HEK293 (cell line): Measurements from ENCODE around the gene MSH6.

Source experiments
- CTCF ChIA-PET: fragments of 350-600 bp; formaldehyde crosslinking; extraction: SDS; loops from one replicate; lab custom pipeline; 2021; ENCODE audit warnings: antibody characterized with exemption; lab: Yijun Ruan, JAX
- POLR2A ChIA-PET: fragments of 300-600 bp; formaldehyde crosslinking; extraction: SDS; loops from one replicate; lab custom pipeline; 2020; ENCODE audit warnings: antibody characterized with exemption, inconsistent platforms; lab: Yijun Ruan, JAX
- H3K27ac ChIP-seq: fragments of 200-500 bp; sonication (Bioruptor generic); 2 replicates; pipeline ENCODE4 v1.5.1; 2014; ENCODE audit warnings: low read depth, low read length, control low read depth, inconsistent platforms; ENCODE audit errors: extremely low read depth
- H3K36me3 ChIP-seq, 2 experiments: fragments of 200-500 bp in 1 of 2; sonication (Bioruptor generic) in 1 of 2; 1 replicate in 1 of 2; 2 replicates in 1 of 2; pipeline ENCODE4 v1.5.1; 2014 to 2017; ENCODE audit warnings: inconsistent platforms in 2 of 2, low read length in 2 of 2; ENCODE audit not compliant: control insufficient read depth in 2 of 2, insufficient read depth in 1 of 2
- H3K4me1 ChIP-seq: fragments of 200-500 bp; sonication (Bioruptor generic); 2 replicates; pipeline ENCODE4 v1.5.1; 2014; ENCODE audit warnings: mild to moderate bottlenecking, low read length, inconsistent platforms; ENCODE audit not compliant: control insufficient read depth, insufficient read depth
- H3K4me3 ChIP-seq: 2 replicates; pipeline ENCODE4 v1.5.1; 2011; ENCODE audit warnings: low read depth, mild to moderate bottlenecking, control low read depth, low read length, moderate library complexity
- H3K9me3 ChIP-seq: fragments of 200-500 bp; sonication (Bioruptor generic); 2 replicates; pipeline ENCODE4 v1.5.1; 2014; ENCODE audit warnings: low read depth, low read length, inconsistent platforms; ENCODE audit not compliant: control insufficient read depth, insufficient read depth
- ATF2 ChIP-seq: fragments of 450-650 bp; formaldehyde crosslinking; IDR thresholded peaks from 2 replicates; pipeline ENCODE4 v1.5.1; 2016; ENCODE audit warnings: missing biosample characterization, missing genetic modification characterization, low read depth
- GLI2 ChIP-seq: fragments of 450-650 bp; formaldehyde crosslinking; IDR thresholded peaks from 2 replicates; pipeline ENCODE4; 2017; ENCODE audit warnings: missing biosample characterization, missing genetic modification characterization, low read depth, borderline replicate concordance
- GLIS1 ChIP-seq: fragments of 450-650 bp; formaldehyde crosslinking; IDR thresholded peaks from 2 replicates; pipeline ENCODE4 v1.5.1; 2016; ENCODE audit warnings: missing biosample characterization, missing genetic modification characterization
- GLIS2 ChIP-seq: fragments of 450-650 bp; formaldehyde crosslinking; IDR thresholded peaks from 2 replicates; pipeline ENCODE4 v1.5.1; 2016; ENCODE audit warnings: missing biosample characterization, missing genetic modification characterization
- KLF1 ChIP-seq: fragments of 450-650 bp; formaldehyde crosslinking; IDR thresholded peaks from 2 replicates; pipeline ENCODE4 v1.5.1; 2016; ENCODE audit warnings: missing biosample characterization, missing genetic modification characterization
- KLF17 ChIP-seq: fragments of 450-650 bp; formaldehyde crosslinking; IDR thresholded peaks from 2 replicates; pipeline ENCODE4 v1.5.1; 2016; ENCODE audit warnings: missing biosample characterization, missing genetic modification characterization
- OSR2 ChIP-seq: fragments of 450-650 bp; formaldehyde crosslinking; IDR thresholded peaks from 2 replicates; pipeline ENCODE4 v1.5.1; 2016; ENCODE audit warnings: missing biosample characterization, missing genetic modification characterization
- YY2 ChIP-seq: fragments of 450-650 bp; formaldehyde crosslinking; IDR thresholded peaks from 2 replicates; pipeline ENCODE4 v1.5.1; 2016; ENCODE audit warnings: missing biosample characterization, missing genetic modification characterization
- ZBTB17 ChIP-seq: fragments of 450-650 bp; formaldehyde crosslinking; IDR thresholded peaks from 2 replicates; pipeline ENCODE4 v1.5.1; 2016; ENCODE audit warnings: missing biosample characterization, missing genetic modification characterization
- ZNF155 ChIP-seq: fragments of 450-650 bp; formaldehyde crosslinking; IDR thresholded peaks from 2 replicates; pipeline ENCODE4 v1.5.1; 2016; ENCODE audit warnings: missing biosample characterization, missing genetic modification characterization
- ZNF239 ChIP-seq: fragments of 450-650 bp; formaldehyde crosslinking; IDR thresholded peaks from 2 replicates; pipeline ENCODE4 v1.5.1; 2016; ENCODE audit warnings: missing biosample characterization, missing genetic modification characterization
- ZNF24 ChIP-seq: fragments of 450-650 bp; formaldehyde crosslinking; IDR thresholded peaks from 2 replicates; pipeline ENCODE4 v1.5.1; 2016; ENCODE audit warnings: missing biosample characterization, missing genetic modification characterization
- ZNF280C ChIP-seq: fragments of 450-650 bp; formaldehyde crosslinking; IDR thresholded peaks from 2 replicates; pipeline ENCODE4 v1.5.1; 2016; ENCODE audit warnings: missing biosample characterization, missing genetic modification characterization
- ZNF558 ChIP-seq: fragments of 450-650 bp; formaldehyde crosslinking; IDR thresholded peaks from 2 replicates; pipeline ENCODE4 v1.5.1; 2016; ENCODE audit warnings: missing biosample characterization, missing genetic modification characterization
- ZNF658 ChIP-seq: fragments of 450-650 bp; formaldehyde crosslinking; IDR thresholded peaks from 2 replicates; pipeline ENCODE4; 2016; ENCODE audit warnings: missing biosample characterization, missing genetic modification characterization
- ZNF792 ChIP-seq: fragments of 450-650 bp; formaldehyde crosslinking; IDR thresholded peaks from 2 replicates; pipeline ENCODE4 v1.5.1; 2016; ENCODE audit warnings: missing biosample characterization, missing genetic modification characterization
- TF ChIP-seq, protein P1 (sequence below): fragments of 450-650 bp; formaldehyde crosslinking; IDR thresholded peaks from 2 replicates; pipeline ENCODE4 v1.5.1; 2016; ENCODE audit warnings: missing biosample characterization, missing genetic modification characterization, borderline replicate concordance
- TF ChIP-seq, protein P2 (sequence below): fragments of 450-650 bp; formaldehyde crosslinking; conservative IDR thresholded peaks from 2 replicates; pipeline ENCODE4 v1.5.1; 2016; ENCODE audit warnings: low read depth, missing biosample characterization, missing genetic modification characterization

Gene MSH6

GRCh38 chr2:47782671-47783485 is at the start of gene MSH6 (continued):
- TF ChIP-seq ZNF280C (tag by site-specific recombination) (no peak), YY2 (tag by site-specific recombination) (no peak; the same call in 1 of the 2 replicates), ZNF239 (tag by site-specific recombination) (no peak), ZNF155 (no peak)
- TF ChIP-seq, protein P1, sequence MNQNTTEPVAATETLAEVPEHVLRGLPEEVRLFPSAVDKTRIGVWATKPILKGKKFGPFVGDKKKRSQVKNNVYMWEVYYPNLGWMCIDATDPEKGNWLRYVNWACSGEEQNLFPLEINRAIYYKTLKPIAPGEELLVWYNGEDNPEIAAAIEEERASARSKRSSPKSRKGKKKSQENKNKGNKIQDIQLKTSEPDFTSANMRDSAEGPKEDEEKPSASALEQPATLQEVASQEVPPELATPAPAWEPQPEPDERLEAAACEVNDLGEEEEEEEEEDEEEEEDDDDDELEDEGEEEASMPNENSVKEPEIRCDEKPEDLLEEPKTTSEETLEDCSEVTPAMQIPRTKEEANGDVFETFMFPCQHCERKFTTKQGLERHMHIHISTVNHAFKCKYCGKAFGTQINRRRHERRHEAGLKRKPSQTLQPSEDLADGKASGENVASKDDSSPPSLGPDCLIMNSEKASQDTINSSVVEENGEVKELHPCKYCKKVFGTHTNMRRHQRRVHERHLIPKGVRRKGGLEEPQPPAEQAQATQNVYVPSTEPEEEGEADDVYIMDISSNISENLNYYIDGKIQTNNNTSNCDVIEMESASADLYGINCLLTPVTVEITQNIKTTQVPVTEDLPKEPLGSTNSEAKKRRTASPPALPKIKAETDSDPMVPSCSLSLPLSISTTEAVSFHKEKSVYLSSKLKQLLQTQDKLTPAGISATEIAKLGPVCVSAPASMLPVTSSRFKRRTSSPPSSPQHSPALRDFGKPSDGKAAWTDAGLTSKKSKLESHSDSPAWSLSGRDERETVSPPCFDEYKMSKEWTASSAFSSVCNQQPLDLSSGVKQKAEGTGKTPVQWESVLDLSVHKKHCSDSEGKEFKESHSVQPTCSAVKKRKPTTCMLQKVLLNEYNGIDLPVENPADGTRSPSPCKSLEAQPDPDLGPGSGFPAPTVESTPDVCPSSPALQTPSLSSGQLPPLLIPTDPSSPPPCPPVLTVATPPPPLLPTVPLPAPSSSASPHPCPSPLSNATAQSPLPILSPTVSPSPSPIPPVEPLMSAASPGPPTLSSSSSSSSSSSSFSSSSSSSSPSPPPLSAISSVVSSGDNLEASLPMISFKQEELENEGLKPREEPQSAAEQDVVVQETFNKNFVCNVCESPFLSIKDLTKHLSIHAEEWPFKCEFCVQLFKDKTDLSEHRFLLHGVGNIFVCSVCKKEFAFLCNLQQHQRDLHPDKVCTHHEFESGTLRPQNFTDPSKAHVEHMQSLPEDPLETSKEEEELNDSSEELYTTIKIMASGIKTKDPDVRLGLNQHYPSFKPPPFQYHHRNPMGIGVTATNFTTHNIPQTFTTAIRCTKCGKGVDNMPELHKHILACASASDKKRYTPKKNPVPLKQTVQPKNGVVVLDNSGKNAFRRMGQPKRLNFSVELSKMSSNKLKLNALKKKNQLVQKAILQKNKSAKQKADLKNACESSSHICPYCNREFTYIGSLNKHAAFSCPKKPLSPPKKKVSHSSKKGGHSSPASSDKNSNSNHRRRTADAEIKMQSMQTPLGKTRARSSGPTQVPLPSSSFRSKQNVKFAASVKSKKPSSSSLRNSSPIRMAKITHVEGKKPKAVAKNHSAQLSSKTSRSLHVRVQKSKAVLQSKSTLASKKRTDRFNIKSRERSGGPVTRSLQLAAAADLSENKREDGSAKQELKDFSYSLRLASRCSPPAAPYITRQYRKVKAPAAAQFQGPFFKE (tag by site-specific recombination), result no peak
- TF ChIP-seq, all 188 proteins: peak for 38

DNA sequence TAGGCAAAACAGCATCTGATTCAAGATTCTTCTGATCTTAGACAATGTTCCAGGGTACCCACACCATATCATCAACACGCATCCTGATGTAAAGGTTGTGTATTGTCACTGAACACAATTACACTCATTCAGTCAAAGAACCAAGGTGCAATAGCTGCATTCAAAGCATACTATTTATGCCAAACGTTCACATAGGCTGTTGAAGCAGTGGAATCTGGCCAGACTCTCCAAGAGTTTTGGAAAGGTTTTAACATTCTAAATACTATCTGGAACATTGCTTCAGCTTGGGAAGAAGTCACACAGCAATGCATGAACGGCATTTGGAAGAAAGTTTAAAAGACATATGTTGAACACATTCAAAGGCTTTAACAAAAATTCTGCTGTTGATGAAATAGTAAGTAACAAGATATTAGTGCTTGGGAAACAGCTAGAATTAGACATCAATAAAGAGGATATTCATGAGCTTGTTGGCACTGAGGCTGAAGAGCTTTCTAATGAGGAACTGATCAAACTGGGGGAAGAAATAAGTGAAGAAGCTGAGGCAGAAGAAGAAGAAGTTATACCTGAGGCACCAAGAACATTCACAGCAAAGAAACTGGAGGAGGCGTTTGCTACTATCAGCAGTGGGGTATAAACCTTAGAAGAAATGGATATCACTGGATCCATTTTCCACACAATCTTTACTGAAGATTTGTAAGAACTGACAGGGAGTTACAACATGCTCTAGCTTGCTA is 47.6 kb upstream of the MSH6 start:
- no peaks in the 10 kb centered on the region for H3K9me3 ChIP-seq
- ChIA-PET POLR2A (no interaction called here), CTCF (interaction anchor here (0.6 to 1.5 kb wide), 3 partner anchors 30 to 347 kb away, joined by 3 read pairs; no protein-coding TSS in a partner anchor)
- no peaks in the 10 kb centered on the region for H3K4me1 ChIP-seq
- no peak overlapping the region for H3K4me3 ChIP-seq
- H3K36me3 ChIP-seq, result no peaks in the 10 kb centered on the region
- no peak overlapping the region for H3K27ac ChIP-seq
- TF ChIP-seq KLF1 (tag by site-specific recombination) (no peak), GLIS2 (tag by site-specific recombination) (no peak), ZNF792 (no peak), ZNF558 (no peak), ZNF24 (tag by site-specific recombination) (no peak), GLI2 (tag by site-specific recombination) (no peak), ZNF658 (tag by site-specific recombination) (no peak), KLF17 (tag by site-specific recombination) (no peak), GLIS1 (tag by site-specific recombination) (no peak), ZNF239 (tag by site-specific recombination) (no peak), ZBTB17 (no peak), ATF2 (tag by site-specific recombination) (no peak), OSR2 (tag by site-specific recombination) (no peak)
- TF ChIP-seq, protein P2, sequence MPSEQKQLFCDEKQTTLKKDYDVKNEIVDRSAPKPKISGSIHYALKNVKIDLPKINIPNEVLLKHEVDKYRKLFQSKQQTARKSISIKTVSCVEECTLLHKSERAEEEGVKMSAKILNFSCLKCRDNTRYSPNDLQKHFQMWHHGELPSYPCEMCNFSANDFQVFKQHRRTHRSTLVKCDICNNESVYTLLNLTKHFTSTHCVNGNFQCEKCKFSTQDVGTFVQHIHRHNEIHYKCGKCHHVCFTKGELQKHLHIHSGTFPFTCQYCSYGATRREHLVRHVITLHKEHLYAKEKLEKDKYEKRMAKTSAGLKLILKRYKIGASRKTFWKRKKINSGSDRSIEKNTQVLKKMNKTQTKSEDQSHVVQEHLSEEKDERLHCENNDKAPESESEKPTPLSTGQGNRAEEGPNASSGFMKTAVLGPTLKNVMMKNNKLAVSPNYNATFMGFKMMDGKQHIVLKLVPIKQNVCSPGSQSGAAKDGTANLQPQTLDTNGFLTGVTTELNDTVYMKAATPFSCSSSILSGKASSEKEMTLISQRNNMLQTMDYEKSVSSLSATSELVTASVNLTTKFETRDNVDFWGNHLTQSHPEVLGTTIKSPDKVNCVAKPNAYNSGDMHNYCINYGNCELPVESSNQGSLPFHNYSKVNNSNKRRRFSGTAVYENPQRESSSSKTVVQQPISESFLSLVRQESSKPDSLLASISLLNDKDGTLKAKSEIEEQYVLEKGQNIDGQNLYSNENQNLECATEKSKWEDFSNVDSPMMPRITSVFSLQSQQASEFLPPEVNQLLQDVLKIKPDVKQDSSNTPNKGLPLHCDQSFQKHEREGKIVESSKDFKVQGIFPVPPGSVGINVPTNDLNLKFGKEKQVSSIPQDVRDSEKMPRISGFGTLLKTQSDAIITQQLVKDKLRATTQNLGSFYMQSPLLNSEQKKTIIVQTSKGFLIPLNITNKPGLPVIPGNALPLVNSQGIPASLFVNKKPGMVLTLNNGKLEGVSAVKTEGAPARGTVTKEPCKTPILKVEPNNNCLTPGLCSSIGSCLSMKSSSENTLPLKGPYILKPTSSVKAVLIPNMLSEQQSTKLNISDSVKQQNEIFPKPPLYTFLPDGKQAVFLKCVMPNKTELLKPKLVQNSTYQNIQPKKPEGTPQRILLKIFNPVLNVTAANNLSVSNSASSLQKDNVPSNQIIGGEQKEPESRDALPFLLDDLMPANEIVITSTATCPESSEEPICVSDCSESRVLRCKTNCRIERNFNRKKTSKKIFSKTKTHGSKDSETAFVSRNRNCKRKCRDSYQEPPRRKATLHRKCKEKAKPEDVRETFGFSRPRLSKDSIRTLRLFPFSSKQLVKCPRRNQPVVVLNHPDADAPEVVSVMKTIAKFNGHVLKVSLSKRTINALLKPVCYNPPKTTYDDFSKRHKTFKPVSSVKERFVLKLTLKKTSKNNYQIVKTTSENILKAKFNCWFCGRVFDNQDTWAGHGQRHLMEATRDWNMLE (tag by site-specific recombination), result no peak
